ENCODE results near the gene COL9A1.

DNA sequence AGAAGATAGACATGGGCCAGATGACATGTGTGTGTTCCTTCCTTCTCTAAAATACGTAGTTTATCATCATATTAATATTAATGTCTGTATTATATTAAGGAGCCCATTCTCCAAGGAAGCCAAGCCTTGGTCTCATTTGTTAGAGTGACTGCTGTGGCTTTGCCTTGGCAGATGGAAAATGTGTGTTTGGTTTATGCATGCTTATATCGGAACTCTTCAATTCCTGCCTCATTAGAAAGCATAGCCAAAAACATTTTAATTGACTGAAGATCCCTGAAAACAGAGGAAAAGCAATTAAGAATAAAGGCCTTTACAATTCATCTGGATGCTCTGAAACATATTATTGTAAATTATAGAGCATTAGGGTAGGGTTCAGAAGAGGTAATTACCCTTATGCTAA is 106.4 kb downstream of the COL9A1 start:
- TF ChIP-seq, protein P1, sequence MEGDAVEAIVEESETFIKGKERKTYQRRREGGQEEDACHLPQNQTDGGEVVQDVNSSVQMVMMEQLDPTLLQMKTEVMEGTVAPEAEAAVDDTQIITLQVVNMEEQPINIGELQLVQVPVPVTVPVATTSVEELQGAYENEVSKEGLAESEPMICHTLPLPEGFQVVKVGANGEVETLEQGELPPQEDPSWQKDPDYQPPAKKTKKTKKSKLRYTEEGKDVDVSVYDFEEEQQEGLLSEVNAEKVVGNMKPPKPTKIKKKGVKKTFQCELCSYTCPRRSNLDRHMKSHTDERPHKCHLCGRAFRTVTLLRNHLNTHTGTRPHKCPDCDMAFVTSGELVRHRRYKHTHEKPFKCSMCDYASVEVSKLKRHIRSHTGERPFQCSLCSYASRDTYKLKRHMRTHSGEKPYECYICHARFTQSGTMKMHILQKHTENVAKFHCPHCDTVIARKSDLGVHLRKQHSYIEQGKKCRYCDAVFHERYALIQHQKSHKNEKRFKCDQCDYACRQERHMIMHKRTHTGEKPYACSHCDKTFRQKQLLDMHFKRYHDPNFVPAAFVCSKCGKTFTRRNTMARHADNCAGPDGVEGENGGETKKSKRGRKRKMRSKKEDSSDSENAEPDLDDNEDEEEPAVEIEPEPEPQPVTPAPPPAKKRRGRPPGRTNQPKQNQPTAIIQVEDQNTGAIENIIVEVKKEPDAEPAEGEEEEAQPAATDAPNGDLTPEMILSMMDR (IDR thresholded peaks at IDR 0.05; ENCODE audit: poor library complexity) = no peak
- TF ChIP-seq EZH2 (IDR thresholded peaks at IDR 0.05; ENCODE audit: borderline replicate concordance) = no peak

All from hepatocyte (in vitro differentiated cells).